ENCODE measurements around the gene ZNF556.

ZNF556 gene

GRCh38 chr19:2867025-2867991 is at the start of gene ZNF556:
Gene ZNF556 (plus strand): TSS chr19:2867335. CDS start chr19:2867422, 87 bp downstream.
- DNase-seq (ENCODE audit: low spot score), result peak; percentile 99

GRCh38 chr19:2819540-2820111 is 47.5 kb upstream of the ZNF556 start, which contains the start of gene ZNF554:
Gene ZNF554 (plus strand): TSS chr19:2819868. CDS start chr19:2820072, 204 bp downstream.
- DNase-seq (ENCODE audit: low spot score), result peak; percentile 96

GRCh38 chr19:2820112-2820702 is 46.9 kb upstream of the ZNF556 start:
- no peak for DNase-seq (ENCODE audit: low spot score)

GRCh38 chr19:2822846-2823245 is 44.3 kb upstream of the ZNF556 start:
- DNase-seq (ENCODE audit: low spot score), result no peak

GRCh38 chr19:2823646-2824045 is 43.5 kb upstream of the ZNF556 start:
- no peak for DNase-seq (ENCODE audit: low spot score)

- no peak for DNase-seq (ENCODE audit: low spot score)
Observed at GRCh38 chr19:2824129-2824528, 43.0 kb upstream of the ZNF556 start.

- no peak for DNase-seq (ENCODE audit: low spot score)
Observed at GRCh38 chr19:2827022-2827421, 40.1 kb upstream of the ZNF556 start.

GRCh38 chr19:2827840-2828489 is 39.2 kb upstream of the ZNF556 start:
- no peak for DNase-seq (ENCODE audit: low spot score)

- no peak for DNase-seq (ENCODE audit: low spot score)
Observed at GRCh38 chr19:2834294-2834871, 32.8 kb upstream of the ZNF556 start.

- DNase-seq (ENCODE audit: low spot score), result no peak
Observed at GRCh38 chr19:2837430-2837829, 29.7 kb upstream of the ZNF556 start.

GRCh38 chr19:2840794-2841791 is 26.0 kb upstream of the ZNF556 start, which contains the start of gene ZNF555:
Gene ZNF555 (plus strand): TSS chr19:2841475. CDS start chr19:2841573, 98 bp downstream.
- peak; percentile 99 for DNase-seq (ENCODE audit: low spot score)

GRCh38 chr19:2841855-2842574 is 25.1 kb upstream of the ZNF556 start:
- DNase-seq (ENCODE audit: low spot score), result no peak

- DNase-seq (ENCODE audit: low spot score), result no peak
Observed at GRCh38 chr19:2845107-2845506, 22.0 kb upstream of the ZNF556 start.

GRCh38 chr19:2846180-2846894 is 20.8 kb upstream of the ZNF556 start:
- DNase-seq (ENCODE audit: low spot score), result no peak

- no peak for DNase-seq (ENCODE audit: low spot score)
Observed at GRCh38 chr19:2847507-2847906, 19.6 kb upstream of the ZNF556 start.

GRCh38 chr19:2848616-2849015 is 18.5 kb upstream of the ZNF556 start:
- DNase-seq (ENCODE audit: low spot score), result no peak

GRCh38 chr19:2850256-2850925 is 16.7 kb upstream of the ZNF556 start:
- no peak for DNase-seq (ENCODE audit: low spot score)

GRCh38 chr19:2852598-2852997 is 14.5 kb upstream of the ZNF556 start:
- no peak for DNase-seq (ENCODE audit: low spot score)
